H9 (cell line): ENCODE data around the gene RCAN2. TPM values are rescaled to one million over a fixed set of nuclear protein-coding genes. Genes with fewer than 3 reads are reported as not detected.

Experiments
- DNase-seq: peaks from one replicate; pipeline ENCODE4 v3.0.0-alpha.2; 2017
- H2AFZ ChIP-seq: one replicate; pipeline ENCODE4 v1.6.1; 2013; ENCODE audit warnings: mild to moderate bottlenecking, low read length, control low read depth, moderate library complexity
- H2AK5ac ChIP-seq: 2 replicates; pipeline ENCODE4 v1.6.1; 2013; ENCODE audit warnings: low read length, control low read depth, mixed read lengths; ENCODE audit not compliant: insufficient read length
- H2BK120ac ChIP-seq: one replicate; pipeline ENCODE4 v1.6.1; 2013; ENCODE audit warnings: low read depth, mild to moderate bottlenecking, low read length, control low read depth, inconsistent platforms; ENCODE audit not compliant: poor library complexity, severe bottlenecking
- H2BK12ac ChIP-seq: 2 replicates; pipeline ENCODE4 v1.6.1; 2013; ENCODE audit warnings: low read length, control low read depth, mixed read lengths, low read depth; ENCODE audit not compliant: insufficient read length
- H2BK15ac ChIP-seq: 2 replicates; pipeline ENCODE4 v1.6.1; 2013; ENCODE audit warnings: low read depth, low read length, control low read depth
- H2BK20ac ChIP-seq: one replicate; pipeline ENCODE4 v1.6.1; 2013; ENCODE audit warnings: low read depth, mild to moderate bottlenecking, low read length, control low read depth, inconsistent platforms; ENCODE audit not compliant: poor library complexity, severe bottlenecking
- H2BK5ac ChIP-seq: 2 replicates; pipeline ENCODE4 v1.6.1; 2013; ENCODE audit warnings: low read length, control low read depth, mixed read lengths; ENCODE audit not compliant: insufficient read length
- H3K14ac ChIP-seq: 2 replicates; pipeline ENCODE4 v1.6.1; 2013; ENCODE audit warnings: low read length, control low read depth; ENCODE audit not compliant: insufficient read depth
- H3K18ac ChIP-seq: 2 replicates; pipeline ENCODE4 v1.6.1; 2013; ENCODE audit warnings: low read depth, mild to moderate bottlenecking, mixed read lengths, low read length, control low read depth; ENCODE audit not compliant: insufficient read length
- H3K23ac ChIP-seq: 2 replicates; pipeline ENCODE4 v1.6.1; 2013; ENCODE audit warnings: low read length, control low read depth, mixed read lengths, low read depth; ENCODE audit not compliant: insufficient read length
- H3K23me2 ChIP-seq: 2 replicates; pipeline ENCODE4 v1.6.1; 2013; ENCODE audit warnings: low read depth, mild to moderate bottlenecking, mixed read lengths, low read length, control low read depth; ENCODE audit not compliant: insufficient read length, poor library complexity, severe bottlenecking
- H3K27ac ChIP-seq: 2 replicates; pipeline ENCODE4 v1.5.1; 2013; ENCODE audit warnings: low read length, control low read depth, mixed read lengths, low read depth; ENCODE audit not compliant: insufficient read length
- H3K27me3 ChIP-seq: 2 replicates; pipeline ENCODE4 v1.6.1; 2013; ENCODE audit warnings: low read length, control low read depth, inconsistent platforms; ENCODE audit not compliant: insufficient read depth
- H3K4ac ChIP-seq: 2 replicates; pipeline ENCODE4 v1.6.1; 2013; ENCODE audit warnings: low read depth, mild to moderate bottlenecking, control low read depth, inconsistent platforms, low read length, moderate library complexity
- H3K4me1 ChIP-seq: 2 replicates; pipeline ENCODE4 v1.6.1; 2013; ENCODE audit warnings: low read length, control low read depth, inconsistent platforms; ENCODE audit not compliant: insufficient read depth
- H3K4me2 ChIP-seq: 2 replicates; pipeline ENCODE4 v1.6.1; 2013; ENCODE audit warnings: low read length, control low read depth, mixed read lengths; ENCODE audit not compliant: insufficient read length, insufficient read depth
- H3K56ac ChIP-seq: 2 replicates; pipeline ENCODE4 v1.6.1; 2013; ENCODE audit warnings: low read depth, mild to moderate bottlenecking, mixed read lengths, low read length, control low read depth; ENCODE audit not compliant: insufficient read length
- H3K79me1 ChIP-seq: 2 replicates; pipeline ENCODE4 v1.6.1; 2013; ENCODE audit warnings: low read depth, mild to moderate bottlenecking, moderate library complexity, low read length, control low read depth, inconsistent platforms; ENCODE audit not compliant: insufficient read depth, poor library complexity, severe bottlenecking
- H3K79me2 ChIP-seq: 2 replicates; pipeline ENCODE4 v1.6.1; 2013; ENCODE audit warnings: low read length, control low read depth, inconsistent platforms; ENCODE audit not compliant: insufficient read depth
- H3K9ac ChIP-seq: 2 replicates; pipeline ENCODE4 v1.6.1; 2013; ENCODE audit warnings: low read length, control low read depth, mixed read lengths; ENCODE audit not compliant: insufficient read length; ENCODE audit errors: extremely low read depth
- H3K9me3 ChIP-seq: one replicate; pipeline ENCODE4 v1.6.1; 2013; ENCODE audit warnings: low read depth, low read length, inconsistent platforms; ENCODE audit not compliant: control insufficient read depth
- H3T11ph ChIP-seq: one replicate; pipeline ENCODE4 v1.6.1; 2013; ENCODE audit warnings: mild to moderate bottlenecking, low read length, control low read depth, inconsistent platforms
- H4K20me1 ChIP-seq: one replicate; pipeline ENCODE4 v1.6.1; 2013; ENCODE audit not compliant: control insufficient read depth, insufficient read length, insufficient read depth
- H4K5ac ChIP-seq: 2 replicates; pipeline ENCODE4 v1.6.1; 2013; ENCODE audit warnings: low read depth, mild to moderate bottlenecking, mixed read lengths, low read length, control low read depth; ENCODE audit not compliant: insufficient read length
- H4K8ac ChIP-seq: replicated peaks from 2 replicates; pipeline ENCODE4 v1.6.1; 2013; ENCODE audit warnings: low read length, control low read depth, mixed read lengths, low read depth; ENCODE audit not compliant: insufficient read length
- H4K91ac ChIP-seq: 2 replicates; pipeline ENCODE4 v1.6.1; 2013; ENCODE audit warnings: low read depth, mild to moderate bottlenecking, moderate library complexity, mixed read lengths, low read length, control low read depth; ENCODE audit not compliant: insufficient read length
- H3K27ac Mint-ChIP-seq, 3 experiments: 2 replicates in 2 of 3; 3 replicates in 1 of 3; pipeline ENCODE4 v1.8.0; 2020 to 2021; ENCODE audit warnings: mixed read lengths in 3 of 3, mild to moderate bottlenecking in 1 of 3, moderate library complexity in 1 of 3
- H3K27me3 Mint-ChIP-seq: 2 replicates; pipeline ENCODE4 v1.8.0; 2021; ENCODE audit warnings: low read depth, mild to moderate bottlenecking, moderate library complexity, mixed read lengths
- H3K36me3 Mint-ChIP-seq, 3 experiments: 2 replicates in 2 of 3; 3 replicates in 1 of 3; pipeline ENCODE4 v1.8.0; 2020 to 2021; ENCODE audit warnings: low read depth in 3 of 3, mixed read lengths in 3 of 3; ENCODE audit not compliant: insufficient read depth in 1 of 3
- H3K4me1 Mint-ChIP-seq, 2 experiments: 2 replicates each; pipeline ENCODE4 v1.8.0; 2020; ENCODE audit warnings: mixed read lengths in 2 of 2
- H3K4me3 Mint-ChIP-seq, 2 experiments: 2 replicates in 1 of 2; 3 replicates in 1 of 2; pipeline ENCODE4 v1.8.0; 2020 to 2021; ENCODE audit warnings: mild to moderate bottlenecking in 2 of 2, mixed read lengths in 2 of 2, moderate library complexity in 1 of 2
- H3K9me3 Mint-ChIP-seq, 2 experiments: 2 replicates in 1 of 2; 3 replicates in 1 of 2; pipeline ENCODE4 v1.8.0; 2020; ENCODE audit warnings: mild to moderate bottlenecking in 2 of 2, mixed read lengths in 2 of 2, moderate library complexity in 1 of 2
- CTCF ChIP-seq: fragments of 200-600 bp; sonication (generic); conservative IDR thresholded peaks from 3 replicates; pipeline ENCODE4 v1.8.0; 2021; ENCODE audit warnings: antibody characterized with exemption, mild to moderate bottlenecking
- WGBS: extraction: QIAGEN DNeasy Blood & Tissue Kit; methylation state at CpG from one replicate; pipeline ENCODE4 v1.1.7; 2013; ENCODE audit warnings: missing lambda C conversion rate, low lambda C conversion rate, mixed read lengths; ENCODE audit not compliant: insufficient read length; ENCODE audit errors: extremely low coverage; 5-methylcytosine and 5-hydroxymethylcytosine counted together
- total RNA-seq: library from RNA; stranded (reverse); gene quantifications from 2 replicates; pipeline ENCODE4 v1.2.1, GENCODE V29; 2021

RCAN2 gene
- total RNA-seq, 1 experiment from 2014 or later, result 3.0 TPM

- Histone ChIP-seq H4K20me1 (no peaks in the 10 kb centered on the region), H2BK120ac (no peak overlapping the region), H2BK20ac (no peak overlapping the region), H3K79me2 (no peaks in the 10 kb centered on the region), H3K14ac (no peak overlapping the region), H3K4ac (no peak overlapping the region), H3K56ac (no peak overlapping the region), H2BK15ac (no peak overlapping the region), H3K18ac (no peak overlapping the region), H3K4me2 (no peak overlapping the region), H2AK5ac (no peak overlapping the region), H3K27ac (no peak overlapping the region), H2AFZ (no peak overlapping the region), H3K9me3 (no peaks in the 10 kb centered on the region), H3K27me3 (no peaks in the 10 kb centered on the region), H3K23ac (no peak overlapping the region), H2BK12ac (no peak overlapping the region), H4K5ac (no peak overlapping the region), H4K8ac (no peak overlapping the region), H3K23me2 (no peaks in the 10 kb centered on the region), H4K91ac (no peak overlapping the region), H3K4me1 (no peaks in the 10 kb centered on the region; the same call in 1 of the 2 replicates), H3T11ph (no peak overlapping the region), H3K9ac (no peak overlapping the region), H3K79me1 (no peaks in the 10 kb centered on the region), H2BK5ac (no peak overlapping the region)
- Mint-ChIP-seq H3K4me3 (no peak overlapping the region), H3K9me3 (no peaks in the 10 kb centered on the region), H3K4me1 (peaks cover 8 to 10% of the 10 kb centered on the region in 2 experiments), H3K27me3 (peaks cover 2% of the 10 kb centered on the region; the same call in 1 of the 2 replicates), H3K27ac (no peak overlapping the region), H3K36me3 (no peaks in the 10 kb centered on the region)
- TF ChIP-seq CTCF, result no peak
- DNase-seq, result no peak
- no CpG with 5 or more reads among the region's 2 CpGs for WGBS
Measured at GRCh38 chr6:46329568-46329967, 161.7 kb downstream of the RCAN2 start.
